ENCODE results near the gene PRSS33.
A peak's percentile ranks its signal among the peaks of the same experiment; 100 is the strongest.

The PRSS33 gene

DNA sequence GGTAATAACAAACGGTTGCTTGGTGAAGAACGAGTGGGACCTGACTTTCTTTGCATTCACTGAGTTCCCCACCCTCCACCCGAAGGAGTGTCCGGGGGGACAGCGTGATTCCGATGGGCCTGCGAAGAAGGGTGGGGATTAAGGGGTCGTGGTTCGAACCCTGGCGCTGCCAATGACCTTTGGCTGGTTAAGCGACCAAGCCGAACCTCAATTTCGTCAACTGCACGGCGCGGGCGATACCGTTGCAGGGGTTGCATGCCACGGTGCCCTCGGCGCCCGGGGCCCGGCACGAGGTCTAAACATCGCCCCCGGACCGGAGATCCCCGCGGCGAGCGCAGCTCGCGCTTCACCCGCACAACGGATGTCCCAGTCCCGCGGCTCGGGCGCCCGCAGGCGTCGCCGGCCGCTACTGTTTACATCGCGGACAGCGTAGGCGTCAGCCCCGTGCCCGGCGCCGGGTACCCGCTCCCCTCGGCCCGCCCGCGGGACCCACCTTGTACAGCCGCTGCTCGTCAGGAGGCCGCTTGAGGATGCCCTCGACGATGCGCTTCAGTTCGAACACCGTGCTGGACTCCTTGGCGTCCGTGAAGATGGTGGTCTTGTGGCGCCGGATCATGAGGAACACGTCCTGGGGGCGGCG lies 10.7 kb downstream of the PRSS33 start:
- DNase-seq, result peak; percentile 38

DNA sequence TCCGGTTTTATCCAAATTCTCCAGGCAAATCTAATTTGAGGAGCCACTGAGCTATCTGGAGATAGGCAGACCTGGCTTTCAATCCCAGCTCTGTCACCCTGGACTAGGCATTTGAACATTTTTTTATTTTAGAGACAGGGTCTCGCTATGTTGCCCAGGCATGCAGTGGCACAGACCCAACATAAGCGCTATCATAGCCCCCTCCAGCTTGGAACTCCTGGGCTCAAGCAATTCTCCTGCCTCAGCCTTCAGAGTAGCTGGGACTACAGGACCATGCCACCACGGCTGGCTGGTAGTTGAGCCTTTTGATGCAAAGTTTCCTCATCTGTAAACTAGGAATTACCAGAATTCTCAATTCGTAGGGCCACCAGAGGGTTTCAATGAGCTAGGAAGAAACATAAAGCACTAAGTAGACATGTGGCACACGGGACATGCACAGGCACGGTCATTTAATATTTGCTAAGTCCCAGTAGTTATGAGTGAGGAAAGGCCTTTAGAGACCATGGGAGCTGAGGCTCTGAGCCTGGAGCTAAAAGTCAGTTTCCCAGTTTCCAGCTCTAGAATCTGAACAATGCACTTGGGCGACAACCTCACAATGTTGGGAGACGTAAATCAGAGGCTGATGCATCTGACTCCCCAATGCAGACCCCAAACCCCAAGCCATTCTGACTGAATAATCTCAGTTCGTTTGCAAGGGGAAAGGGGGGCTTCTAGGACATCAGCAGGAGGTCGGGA lies 11.4 kb downstream of the PRSS33 start:
- DNase-seq, result no peak

DNA sequence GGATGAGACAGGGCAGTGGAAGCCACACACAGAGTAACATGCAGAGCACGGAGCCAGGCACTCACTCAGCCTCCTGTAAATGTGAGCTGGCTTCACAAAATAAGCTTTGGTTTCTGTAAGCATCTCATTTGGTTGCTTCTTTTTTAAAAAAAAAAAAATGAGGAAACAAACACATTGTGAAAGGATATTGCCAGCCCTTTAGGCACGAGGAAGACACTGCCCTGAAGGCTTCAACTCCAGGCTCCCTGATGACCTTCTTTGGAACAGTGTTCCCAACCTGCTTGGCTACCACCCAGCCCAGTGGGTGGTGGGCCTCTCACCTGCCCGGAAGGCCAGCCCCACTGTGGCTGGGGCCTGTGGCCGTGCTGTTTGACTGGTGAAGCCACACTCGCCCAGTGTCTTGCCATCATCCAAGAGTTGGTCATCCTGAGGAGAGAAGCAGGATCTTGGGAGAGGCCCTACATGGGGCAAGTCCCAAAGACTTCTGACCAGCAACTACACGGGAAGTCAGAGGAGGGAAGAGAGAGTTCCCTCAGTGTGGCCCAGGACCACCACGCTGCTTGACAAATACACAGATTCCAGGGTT lies 12.1 kb downstream of the PRSS33 start:
- no peak for DNase-seq

DNA sequence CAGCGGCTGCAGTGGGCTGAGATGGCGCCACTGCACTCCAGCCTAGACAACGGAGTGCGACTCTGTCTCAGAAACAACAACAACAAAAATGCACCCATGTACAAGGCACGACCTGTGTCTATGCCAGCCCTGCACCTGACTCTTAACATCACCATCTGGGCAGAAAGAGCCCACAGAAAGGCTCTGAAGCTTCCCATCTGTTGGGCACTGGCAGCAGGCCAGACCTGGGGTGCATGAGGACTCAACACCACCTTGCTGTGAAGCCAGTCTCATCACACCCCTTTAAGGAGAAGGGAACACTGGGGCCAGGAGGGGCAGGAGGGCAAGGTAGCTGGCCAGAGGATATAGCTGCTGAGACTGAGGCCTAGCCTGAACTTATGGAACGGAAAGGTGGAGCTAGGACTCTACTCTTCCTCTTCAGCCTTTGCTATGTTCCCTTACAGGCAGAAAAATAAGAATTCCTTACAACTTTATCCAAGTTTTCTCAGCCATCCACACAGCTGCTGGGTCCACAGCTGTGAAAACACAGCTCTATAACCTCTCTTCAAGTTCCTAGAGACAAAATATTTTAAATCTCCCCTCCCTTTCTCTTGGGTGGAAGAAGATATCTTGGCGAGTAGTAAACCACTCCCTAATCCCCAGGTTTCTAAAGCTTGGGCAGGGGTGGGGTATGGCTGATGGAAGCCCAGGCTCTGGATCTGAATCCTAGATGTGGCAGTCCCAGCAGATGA lies 13.0 kb downstream of the PRSS33 start:
- DNase-seq, result no peak

DNA sequence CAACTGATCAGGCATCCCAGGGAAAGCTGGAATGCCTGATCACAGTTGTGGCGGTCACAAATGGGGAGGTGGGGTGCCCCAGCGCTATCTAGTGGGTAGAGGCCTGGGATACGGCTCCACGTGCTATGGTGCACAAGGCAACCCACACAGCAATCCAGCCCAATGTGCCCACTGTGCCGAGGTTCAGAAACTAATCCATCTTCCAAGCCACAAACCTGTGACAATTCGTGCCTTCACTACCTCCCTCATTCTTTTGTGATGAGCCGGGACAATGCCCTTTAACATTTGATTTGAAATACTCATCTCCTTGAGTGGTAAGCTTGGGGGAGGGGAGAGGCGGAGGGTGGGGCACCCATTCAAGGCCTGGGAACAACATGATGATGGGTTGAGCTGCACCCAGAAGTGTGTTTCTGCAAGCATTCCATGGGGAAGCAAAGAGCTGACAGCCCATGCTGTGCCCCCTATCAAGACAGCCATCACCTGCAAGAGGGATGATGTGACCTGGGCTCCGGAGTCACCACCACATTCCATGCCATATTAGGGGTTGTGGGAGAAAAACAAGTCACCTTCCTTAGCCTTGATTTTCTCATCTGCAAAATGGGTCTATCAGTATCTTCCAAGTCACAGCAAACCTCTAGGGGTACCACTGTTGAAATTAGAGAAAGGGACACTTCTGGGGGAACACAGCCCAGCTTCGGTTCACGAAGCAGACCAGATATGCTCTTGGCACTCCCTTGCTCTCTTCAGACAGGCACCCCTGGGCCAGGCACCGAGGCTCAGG lies 14.0 kb downstream of the PRSS33 start:
- DNase-seq, result no peak

DNA sequence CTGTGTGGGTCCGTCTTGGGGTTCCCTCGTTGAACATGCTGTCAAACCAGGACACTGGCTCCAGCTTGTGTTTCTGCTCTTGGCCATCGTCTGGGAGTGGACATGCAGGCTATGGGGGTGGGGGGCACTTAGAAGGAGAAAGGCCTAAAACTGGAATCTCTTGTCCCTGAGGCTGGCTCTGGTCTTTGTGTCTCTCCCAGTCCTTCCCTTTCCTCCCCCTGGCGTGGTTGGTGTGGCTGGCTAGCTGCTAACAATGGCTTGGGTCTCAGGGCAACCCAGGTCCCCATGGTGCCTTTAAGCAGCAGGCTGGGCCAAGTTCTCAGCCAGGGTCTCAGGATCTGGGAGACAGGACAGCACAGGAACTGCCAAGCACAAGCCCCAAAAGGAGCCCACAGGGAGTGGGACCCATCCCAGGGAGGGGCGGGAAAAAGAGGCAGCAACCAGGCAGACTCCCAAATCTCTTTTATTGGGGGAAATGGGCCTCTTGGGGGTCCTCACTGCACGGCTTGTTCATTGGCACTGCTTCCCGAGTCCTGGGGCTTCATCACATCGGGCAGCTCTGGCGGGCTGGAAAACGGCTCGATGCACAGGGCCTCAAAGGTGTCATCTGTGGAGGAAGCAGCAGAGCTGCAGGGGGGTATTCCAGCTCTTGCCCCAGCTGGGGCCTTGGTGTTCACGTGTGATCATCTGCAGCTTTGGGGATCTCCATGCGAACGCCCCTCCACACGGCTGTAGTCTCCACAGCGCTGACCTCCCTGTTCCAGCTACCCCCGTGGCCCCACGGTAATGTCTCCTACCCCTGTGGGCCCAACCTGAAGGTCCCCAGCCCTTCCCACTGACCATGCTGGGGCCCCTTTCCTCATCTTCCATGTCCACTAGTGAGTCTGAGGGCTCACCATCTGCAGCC lies 15.6 kb downstream of the PRSS33 start:
- no peak for DNase-seq

DNA sequence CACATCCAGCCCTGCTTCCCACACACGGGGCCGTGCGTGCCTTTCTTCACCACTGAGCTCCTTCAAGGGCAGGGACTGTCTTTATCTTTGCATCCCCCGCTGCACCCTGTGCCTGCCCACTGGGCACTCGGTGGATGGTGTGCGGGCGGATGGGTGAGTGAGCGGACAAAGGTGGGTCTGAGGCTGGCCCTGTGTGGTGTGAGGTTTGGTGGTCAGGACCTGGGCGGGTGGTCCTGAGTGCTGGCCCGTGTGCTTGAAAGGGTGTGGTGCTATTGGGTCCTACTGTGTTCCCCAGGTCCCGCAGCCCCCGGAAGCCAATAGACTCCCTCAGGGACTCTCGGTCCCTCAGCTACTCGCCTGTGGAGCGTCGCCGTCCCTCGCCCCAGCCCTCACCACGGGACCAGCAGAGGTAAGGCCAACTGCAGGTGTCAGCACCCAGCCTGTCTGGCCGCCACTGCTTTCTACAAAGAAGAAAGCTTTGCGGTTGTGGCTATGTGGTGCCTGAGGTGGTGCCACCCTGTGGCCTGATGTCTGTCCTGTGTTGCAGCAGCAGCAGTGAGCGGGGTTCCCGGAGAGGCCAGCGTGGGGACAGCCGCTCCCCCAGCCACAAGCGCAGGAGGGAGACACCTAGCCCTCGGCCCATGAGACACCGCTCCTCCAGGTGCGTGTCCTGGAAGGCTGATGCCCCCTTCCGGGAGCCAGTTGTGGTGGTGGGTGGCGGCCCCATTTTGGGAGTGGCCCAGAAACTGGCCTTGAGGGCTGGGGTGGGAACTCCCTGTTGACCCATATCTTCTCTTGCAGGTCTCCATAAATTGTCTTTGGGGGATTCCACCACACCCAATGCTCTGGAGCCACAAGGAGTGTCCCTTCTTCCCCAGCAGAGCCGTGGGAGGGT lies 17.1 kb downstream of the PRSS33 start:
- peak; percentile 36 for DNase-seq

DNA sequence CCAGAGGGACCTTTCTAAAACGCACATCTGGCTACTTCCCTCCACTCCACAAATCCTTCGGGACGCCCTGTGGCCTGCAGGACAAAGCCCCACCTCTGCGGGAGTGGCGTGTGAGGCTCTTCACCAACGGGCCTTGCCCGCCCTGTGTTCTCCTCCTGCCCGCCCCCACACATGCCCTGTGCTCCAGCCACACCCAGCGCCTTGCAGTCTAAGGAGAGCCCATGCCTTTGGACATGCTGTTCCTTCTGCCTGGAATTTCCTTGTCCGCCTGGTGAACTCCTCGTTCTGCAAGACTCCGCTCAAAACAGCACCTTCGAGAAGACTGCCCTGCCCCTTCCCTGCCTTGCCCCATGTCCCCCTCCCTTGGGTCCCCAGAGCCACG lies 17.7 kb downstream of the PRSS33 start:
- DNase-seq, result no peak

DNA sequence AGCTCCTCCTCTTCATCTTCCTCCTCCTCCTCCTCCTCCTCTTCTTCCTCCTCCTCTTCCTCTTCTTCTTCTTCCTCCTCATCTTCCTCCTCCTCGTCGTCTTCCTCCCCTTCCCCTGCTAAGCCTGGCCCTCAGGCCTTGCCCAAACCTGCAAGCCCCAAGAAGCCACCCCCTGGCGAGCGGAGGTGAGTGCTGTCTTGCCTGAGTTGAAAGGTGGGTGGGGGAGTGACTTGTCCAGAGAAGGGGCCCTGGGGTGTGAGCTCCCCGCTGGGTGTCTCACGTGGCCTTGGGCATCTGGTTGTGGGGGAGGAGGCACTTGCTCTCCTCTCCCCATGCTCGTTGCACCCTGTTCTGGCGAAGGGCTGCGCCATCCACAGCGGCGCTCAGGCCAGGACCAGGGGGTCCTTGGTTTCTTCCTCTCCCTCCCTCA lies 18.2 kb downstream of the PRSS33 start:
- no peak for DNase-seq

DNA sequence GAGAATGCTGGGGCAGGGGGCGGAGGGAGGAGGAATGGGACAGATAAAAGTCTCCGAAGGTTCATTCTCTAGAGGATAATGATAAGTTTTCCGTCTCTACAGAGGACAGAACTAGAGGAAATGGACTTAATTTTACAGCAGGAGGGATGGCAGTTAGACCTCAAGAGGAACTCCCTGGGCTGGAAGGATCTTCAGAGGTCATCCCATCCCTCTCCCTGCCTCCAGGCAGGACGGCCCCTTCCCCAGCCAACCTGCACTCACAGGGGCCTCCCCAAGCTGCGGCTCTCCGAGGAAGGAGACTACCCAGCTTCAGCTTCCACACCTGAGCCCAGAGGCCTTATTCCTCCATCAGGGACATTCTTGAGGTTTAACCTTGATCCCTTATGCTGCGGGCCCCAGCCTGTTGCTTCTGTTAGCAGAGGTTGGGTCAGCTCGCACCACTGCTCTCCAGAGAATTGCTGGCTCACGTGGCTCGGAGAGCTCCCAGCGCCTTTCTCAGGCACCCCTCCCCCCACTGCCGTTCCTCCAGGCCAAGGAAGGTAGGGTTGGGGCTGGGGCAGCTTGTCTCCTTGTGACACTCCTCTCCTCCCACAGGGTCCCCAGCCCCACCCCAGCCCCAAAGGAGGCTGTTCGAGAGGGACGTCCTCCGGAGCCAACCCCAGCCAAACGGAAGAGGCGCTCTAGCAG lies 18.8 kb downstream of the PRSS33 start:
- no peak for DNase-seq

DNA sequence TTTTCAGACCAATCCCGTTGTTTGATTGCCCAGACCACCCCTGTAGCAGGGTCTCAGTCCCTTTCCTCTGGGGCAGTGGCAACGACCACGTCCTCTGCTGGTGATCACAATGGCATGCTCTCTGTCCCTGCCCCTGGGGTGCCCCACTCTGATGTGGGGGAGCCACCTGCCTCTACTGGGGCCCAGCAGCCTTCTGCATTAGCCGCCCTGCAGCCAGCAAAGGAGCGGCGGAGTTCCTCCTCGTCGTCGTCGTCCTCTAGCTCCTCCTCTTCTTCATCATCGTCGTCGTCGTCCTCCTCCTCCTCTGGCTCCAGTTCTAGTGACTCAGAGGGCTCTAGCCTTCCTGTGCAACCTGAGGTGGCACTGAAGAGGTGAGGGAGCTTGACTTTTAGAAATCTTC lies 19.5 kb downstream of the PRSS33 start:
- no peak for DNase-seq

DNA sequence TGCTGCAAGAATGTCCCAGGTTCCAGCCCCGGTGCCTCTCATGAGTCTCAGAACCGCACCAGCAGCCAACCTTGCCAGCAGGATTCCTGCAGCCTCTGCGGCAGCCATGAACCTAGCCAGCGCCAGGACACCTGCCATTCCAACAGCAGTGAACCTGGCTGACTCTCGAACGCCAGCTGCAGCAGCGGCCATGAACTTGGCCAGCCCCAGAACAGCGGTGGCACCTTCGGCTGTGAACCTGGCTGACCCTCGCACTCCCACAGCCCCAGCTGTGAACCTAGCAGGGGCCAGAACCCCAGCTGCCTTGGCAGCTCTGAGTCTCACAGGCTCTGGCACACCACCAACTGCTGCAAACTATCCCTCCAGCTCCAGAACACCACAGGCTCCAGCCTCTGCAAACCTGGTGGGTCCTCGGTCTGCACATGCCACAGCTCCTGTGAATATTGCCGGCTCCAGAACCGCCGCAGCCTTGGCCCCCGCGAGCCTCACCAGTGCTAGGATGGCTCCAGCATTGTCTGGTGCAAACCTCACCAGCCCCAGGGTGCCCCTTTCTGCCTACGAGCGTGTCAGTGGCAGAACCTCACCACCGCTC lies 20.1 kb downstream of the PRSS33 start:
- DNase-seq, result no peak

DNA sequence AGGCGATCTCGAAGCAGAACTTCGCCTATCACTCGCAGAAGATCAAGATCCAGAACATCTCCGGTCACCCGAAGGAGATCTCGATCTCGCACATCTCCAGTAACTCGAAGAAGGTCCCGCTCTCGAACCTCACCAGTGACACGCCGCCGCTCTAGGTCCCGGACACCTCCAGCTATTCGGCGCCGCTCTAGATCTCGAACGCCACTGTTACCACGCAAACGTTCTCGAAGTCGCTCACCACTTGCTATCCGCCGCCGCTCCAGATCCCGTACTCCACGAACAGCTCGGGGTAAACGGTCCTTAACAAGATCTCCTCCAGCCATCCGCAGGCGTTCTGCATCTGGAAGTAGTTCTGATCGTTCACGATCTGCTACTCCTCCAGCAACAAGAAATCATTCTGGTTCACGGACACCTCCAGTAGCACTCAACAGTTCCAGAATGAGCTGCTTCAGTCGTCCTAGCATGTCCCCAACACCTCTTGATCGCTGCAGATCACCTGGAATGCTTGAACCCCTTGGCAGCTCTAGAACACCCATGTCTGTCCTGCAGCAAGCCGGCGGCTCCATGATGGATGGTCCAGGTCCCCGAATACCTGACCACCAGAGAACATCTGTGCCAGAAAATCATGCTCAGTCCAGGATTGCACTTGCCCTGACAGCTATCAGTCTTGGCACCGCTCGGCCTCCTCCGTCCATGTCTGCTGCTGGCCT lies 20.8 kb downstream of the PRSS33 start:
- no peak for DNase-seq

DNA sequence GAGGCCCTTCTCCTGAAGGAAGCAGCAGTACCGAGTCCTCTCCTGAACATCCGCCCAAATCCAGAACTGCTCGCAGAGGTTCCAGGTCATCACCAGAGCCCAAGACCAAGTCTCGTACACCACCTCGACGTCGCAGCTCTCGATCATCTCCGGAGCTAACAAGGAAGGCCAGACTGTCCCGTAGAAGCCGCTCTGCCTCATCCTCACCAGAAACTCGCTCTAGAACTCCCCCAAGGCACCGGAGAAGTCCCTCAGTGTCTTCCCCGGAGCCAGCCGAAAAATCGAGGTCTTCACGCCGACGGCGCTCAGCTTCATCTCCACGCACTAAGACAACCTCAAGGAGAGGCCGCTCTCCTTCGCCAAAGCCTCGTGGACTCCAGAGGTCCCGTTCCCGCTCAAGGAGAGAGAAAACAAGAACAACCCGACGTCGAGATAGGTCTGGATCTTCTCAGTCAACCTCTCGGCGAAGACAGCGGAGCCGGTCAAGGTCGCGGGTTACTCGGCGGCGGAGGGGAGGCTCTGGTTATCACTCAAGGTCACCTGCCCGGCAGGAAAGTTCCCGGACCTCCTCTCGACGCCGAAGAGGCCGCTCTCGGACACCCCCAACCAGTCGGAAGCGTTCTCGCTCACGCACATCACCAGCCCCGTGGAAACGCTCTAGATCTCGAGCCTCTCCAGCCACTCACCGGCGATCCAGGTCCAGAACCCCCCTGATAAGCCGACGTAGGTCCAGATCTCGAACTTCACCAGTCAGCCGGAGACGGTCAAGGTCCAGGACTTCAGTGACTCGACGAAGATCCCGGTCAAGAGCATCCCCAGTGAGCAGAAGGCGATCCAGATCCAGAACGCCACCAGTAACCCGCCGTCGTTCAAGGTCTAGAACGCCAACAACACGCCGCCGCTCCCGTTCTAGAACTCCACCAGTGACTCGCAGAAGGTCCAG lies 21.6 kb downstream of the PRSS33 start:
- DNase-seq, result no peak

DNA sequence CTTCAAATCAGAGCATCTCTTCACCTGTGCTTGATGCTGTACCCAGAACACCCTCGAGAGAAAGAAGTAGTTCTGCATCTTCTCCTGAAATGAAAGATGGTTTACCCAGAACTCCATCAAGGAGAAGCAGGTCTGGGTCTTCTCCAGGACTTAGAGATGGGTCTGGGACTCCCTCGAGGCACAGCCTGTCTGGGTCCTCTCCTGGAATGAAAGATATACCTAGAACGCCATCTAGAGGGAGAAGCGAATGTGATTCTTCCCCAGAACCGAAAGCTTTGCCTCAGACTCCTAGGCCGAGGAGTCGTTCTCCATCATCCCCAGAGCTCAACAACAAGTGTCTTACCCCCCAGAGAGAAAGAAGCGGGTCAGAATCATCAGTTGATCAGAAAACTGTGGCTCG lies 22.6 kb downstream of the PRSS33 start:
- no peak for DNase-seq

DNA sequence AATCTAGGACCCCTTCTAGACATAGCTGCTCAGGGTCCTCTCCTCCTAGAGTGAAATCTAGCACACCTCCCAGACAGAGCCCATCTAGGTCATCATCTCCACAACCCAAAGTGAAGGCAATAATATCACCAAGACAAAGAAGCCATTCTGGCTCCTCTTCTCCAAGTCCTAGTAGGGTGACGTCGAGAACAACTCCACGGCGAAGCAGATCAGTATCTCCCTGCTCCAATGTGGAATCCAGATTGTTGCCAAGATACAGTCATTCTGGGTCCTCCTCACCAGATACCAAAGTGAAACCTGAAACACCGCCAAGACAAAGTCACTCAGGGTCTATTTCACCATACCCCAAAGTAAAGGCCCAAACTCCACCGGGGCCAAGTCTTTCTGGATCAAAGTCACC lies 24.2 kb downstream of the PRSS33 start:
- DNase-seq, result no peak

DNA sequence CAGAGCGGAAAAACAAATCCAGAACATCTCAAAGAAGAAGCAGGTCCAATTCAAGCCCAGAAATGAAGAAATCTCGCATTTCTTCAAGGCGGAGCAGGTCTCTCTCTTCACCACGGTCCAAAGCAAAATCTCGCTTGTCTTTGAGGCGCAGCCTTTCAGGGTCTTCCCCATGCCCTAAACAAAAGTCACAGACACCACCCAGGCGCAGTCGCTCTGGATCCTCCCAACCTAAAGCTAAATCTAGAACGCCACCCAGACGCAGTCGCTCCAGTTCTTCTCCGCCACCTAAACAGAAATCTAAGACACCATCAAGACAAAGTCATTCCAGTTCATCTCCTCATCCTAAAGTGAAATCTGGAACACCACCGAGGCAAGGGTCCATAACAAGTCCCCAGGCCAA lies 24.6 kb downstream of the PRSS33 start:
- no peak for DNase-seq

Measured in activated CD4-positive, alpha-beta T cell treated with anti-CD3 and anti-CD28 coated beads, Interleukin-10, Interleukin-2, amounts not matched to agents 100 ng/mL and 50 ng/mL, durations not matched to agents 16 hours and 8 hours (primary cell).